HG03460 (cell line): ENCODE data around the gene G6PC2.
A peak's percentile ranks its signal among the peaks of the same experiment; 100 is the strongest.
"Not testable (repeated sequence)": the region's sequence is repeated elsewhere in the genome, so short reads cannot be mapped to it uniquely, and the experiment has no call there.

Experiments
- ATAC-seq: cut with Tn5 transposase; IDR thresholded peaks from one replicate; pipeline ENCODE4 v1.9.1; 2021; ENCODE audit not compliant: unreplicated experiment

Gene G6PC2

GRCh38 chr2:168901003-168901402 lies at the start of gene G6PC2:
Gene G6PC2 (plus strand): TSS chr2:168901291. CDS start chr2:168901332, 41 bp downstream.
- no peak for ATAC-seq

- no peak for ATAC-seq
Measured at GRCh38 chr2:168851674-168852320, 49.3 kb upstream of the G6PC2 start.

- ATAC-seq = no peak
Measured at GRCh38 chr2:168852481-168852880, 48.6 kb upstream of the G6PC2 start.

GRCh38 chr2:168853471-168853870 lies 47.6 kb upstream of the G6PC2 start:
- no peak for ATAC-seq

- no peak for ATAC-seq
Measured at GRCh38 chr2:168854651-168855050, 46.4 kb upstream of the G6PC2 start.

GRCh38 chr2:168855601-168856000 lies 45.5 kb upstream of the G6PC2 start:
- no peak for ATAC-seq

GRCh38 chr2:168858146-168858545 lies 42.9 kb upstream of the G6PC2 start:
- ATAC-seq = no peak

GRCh38 chr2:168867164-168867563 lies 33.9 kb upstream of the G6PC2 start:
- ATAC-seq = not testable (repeated sequence)

GRCh38 chr2:168870369-168870768 lies 30.7 kb upstream of the G6PC2 start:
- not testable (repeated sequence) for ATAC-seq

GRCh38 chr2:168870824-168871223 lies 30.3 kb upstream of the G6PC2 start:
- not testable (repeated sequence) for ATAC-seq

GRCh38 chr2:168874368-168875054 lies 26.6 kb upstream of the G6PC2 start:
- no peak for ATAC-seq

GRCh38 chr2:168882163-168882562 lies 18.9 kb upstream of the G6PC2 start:
- ATAC-seq = not testable (repeated sequence)

- ATAC-seq = no peak
Measured at GRCh38 chr2:168884975-168885374, 16.1 kb upstream of the G6PC2 start.

GRCh38 chr2:168889635-168890005 lies 11.5 kb upstream of the G6PC2 start:
- ATAC-seq = no peak

GRCh38 chr2:168890006-168890782 lies 10.9 kb upstream of the G6PC2 start, which contains the start of gene SPC25:
Gene SPC25 (minus strand): TSS chr2:168890430. CDS start chr2:168889519, 911 bp downstream.
- ATAC-seq = peak; percentile 100

GRCh38 chr2:168892327-168892726 lies 8.8 kb upstream of the G6PC2 start:
- no peak for ATAC-seq

GRCh38 chr2:168894101-168894500 lies 7.0 kb upstream of the G6PC2 start:
- ATAC-seq = no peak

- no peak for ATAC-seq
Measured at GRCh38 chr2:168894720-168895119, 6.4 kb upstream of the G6PC2 start.

- no peak for ATAC-seq
Measured at GRCh38 chr2:168895771-168896170, 5.3 kb upstream of the G6PC2 start.

GRCh38 chr2:168896783-168897182 lies 4.3 kb upstream of the G6PC2 start:
- ATAC-seq = no peak

- no peak for ATAC-seq
Measured at GRCh38 chr2:168897449-168897848, 3.6 kb upstream of the G6PC2 start.

- no peak for ATAC-seq
Measured at GRCh38 chr2:168903888-168904287, 2.8 kb downstream of the G6PC2 start.
